ENCODE results near the gene ZNF296.

The ZNF296 gene

DNA sequence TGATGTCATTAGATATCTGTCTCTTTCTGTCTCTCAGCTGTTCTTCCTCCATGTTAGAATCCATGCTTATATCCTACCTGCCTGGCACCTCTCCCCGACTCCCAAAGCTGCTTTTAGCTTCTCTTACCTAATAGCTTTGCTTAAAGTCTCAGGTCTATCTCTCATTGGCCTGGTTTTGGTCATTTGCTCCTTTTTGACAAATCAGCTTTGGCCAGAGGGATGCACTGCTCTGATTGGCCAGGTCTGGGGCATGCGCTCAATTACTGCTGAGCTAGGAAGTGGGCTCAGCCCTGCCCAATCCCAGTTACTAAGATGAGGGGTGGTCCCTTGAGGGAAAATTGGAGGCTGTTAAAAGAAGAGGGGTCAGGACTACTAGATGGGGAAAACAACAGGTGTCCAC lies 48.9 kb downstream of the ZNF296 start:
- TF ChIP-seq CTCF (conservative IDR thresholded peaks at IDR 0.05; ENCODE audit: control insufficient read depth, insufficient read depth, low read depth, low read length), result no peak
- no peak for DNase-seq (ENCODE audit: low read depth)
- H3K4me3 ChIP-seq (ENCODE audit: control insufficient read depth, low read depth, low read length), result no peak overlapping the region

DNA sequence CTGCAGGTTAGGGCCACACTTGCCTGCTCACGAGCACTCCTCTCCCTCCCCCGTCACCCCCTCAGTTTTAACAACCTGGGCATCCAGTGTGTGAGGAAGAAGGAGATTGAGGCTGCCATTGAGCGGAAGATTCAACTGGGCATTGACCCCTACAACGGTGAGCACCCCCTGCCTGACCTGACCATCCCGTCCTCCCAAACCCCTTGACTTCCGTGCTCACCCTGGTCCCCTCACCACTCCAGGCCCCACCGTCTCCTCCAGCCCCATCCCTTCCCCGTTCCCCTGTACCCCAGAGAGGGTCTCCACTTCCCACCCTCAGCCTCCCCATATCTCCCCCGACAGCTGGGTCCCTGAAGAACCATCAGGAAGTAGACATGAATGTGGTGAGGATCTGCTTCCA lies 51.0 kb downstream of the ZNF296 start:
- H3K4me3 ChIP-seq (ENCODE audit: control insufficient read depth, low read depth, low read length), result no peak overlapping the region
- no peak for TF ChIP-seq CTCF (conservative IDR thresholded peaks at IDR 0.05; ENCODE audit: control insufficient read depth, insufficient read depth, low read depth, low read length)
- DNase-seq (ENCODE audit: low read depth), result no peak

DNA sequence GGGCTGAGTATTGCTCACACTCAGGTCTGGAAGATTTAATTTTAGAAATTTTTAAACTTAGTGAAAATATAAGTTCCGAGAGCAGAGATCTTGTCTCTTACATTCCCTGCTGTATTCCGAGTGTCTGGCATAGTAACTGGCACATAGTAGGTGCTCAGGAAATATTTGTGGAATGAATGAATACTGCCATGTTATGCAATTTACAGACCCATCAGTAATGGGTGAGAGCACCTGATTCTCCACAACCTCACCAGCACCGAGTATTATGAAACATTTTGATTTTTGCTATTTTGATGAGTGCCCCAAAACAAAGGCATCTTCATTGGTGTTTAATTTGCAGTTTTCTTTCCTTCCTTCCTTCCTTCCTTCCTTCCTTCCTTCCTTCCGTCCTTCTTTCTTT lies 53.2 kb downstream of the ZNF296 start:
- DNase-seq (ENCODE audit: low read depth), result no peak
- no peak for TF ChIP-seq CTCF (conservative IDR thresholded peaks at IDR 0.05; ENCODE audit: control insufficient read depth, insufficient read depth, low read depth, low read length)
- H3K4me3 ChIP-seq (ENCODE audit: control insufficient read depth, low read depth, low read length), result no peak overlapping the region

GRCh38 chr19:45021971-45022370 lies 54.3 kb downstream of the ZNF296 start:
- no peak for TF ChIP-seq CTCF (conservative IDR thresholded peaks at IDR 0.05; ENCODE audit: control insufficient read depth, insufficient read depth, low read depth, low read length)
- no peak for DNase-seq (ENCODE audit: low read depth)
- no peak overlapping the region for H3K4me3 ChIP-seq (ENCODE audit: control insufficient read depth, low read depth, low read length)
